Measurements from ENCODE around the gene SRL.

GRCh38 chr16:4220358-4220757 is 21.5 kb downstream of the SRL start:
- TF ChIP-seq POLR2AphosphoS5 (IDR thresholded peaks at IDR 0.05) (no peak), POLR2A (IDR thresholded peaks at IDR 0.05) (no peak)
